DND-41 (cell line): Measurements from ENCODE around the gene YARS1.

Experiments
- ATAC-seq: fragments of 200-7000 bp; cut with Tn5 transposase; 3 replicates; pipeline ENCODE4 v1.9.1; 2021; ENCODE audit warnings: low read depth; ENCODE audit not compliant: insufficient read depth
- DNase-seq: peaks from one replicate; pipeline ENCODE4 v3.0.0-alpha.2; 2020
- H2AFZ ChIP-seq: 2 replicates; pipeline ENCODE4 v1.6.0; 2012; ENCODE audit warnings: low read depth, low read length
- H3K27ac ChIP-seq: 2 replicates; pipeline ENCODE4 v1.5.1; 2012; ENCODE audit warnings: low read length, inconsistent platforms
- H3K27me3 ChIP-seq: fragments of 200-600 bp; sonication (generic); 2 replicates; pipeline ENCODE4 v1.6.0; 2012; ENCODE audit warnings: low read length, mild to moderate bottlenecking, inconsistent platforms; ENCODE audit not compliant: insufficient read depth, poor library complexity
- H3K36me3 ChIP-seq: 2 replicates; pipeline ENCODE4 v1.5.1; 2012; ENCODE audit warnings: low read length, inconsistent platforms; ENCODE audit not compliant: insufficient read depth
- H3K4me1 ChIP-seq: 2 replicates; pipeline ENCODE4 v1.5.1; 2012; ENCODE audit warnings: mild to moderate bottlenecking, low read length; ENCODE audit not compliant: insufficient read depth
- H3K4me2 ChIP-seq: 2 replicates; pipeline ENCODE4 v1.6.0; 2012; ENCODE audit warnings: mild to moderate bottlenecking, moderate library complexity, low read length, inconsistent platforms; ENCODE audit not compliant: insufficient read depth
- H3K4me3 ChIP-seq, 2 experiments: fragments of 200-600 bp in 1 of 2; shearing (Covaris generic) in 1 of 2; 2 replicates each; pipeline ENCODE4 v1.5.1; 2012 to 2016; ENCODE audit warnings: inconsistent platforms in 2 of 2, low read length in 2 of 2, mild to moderate bottlenecking in 2 of 2, low read depth in 1 of 2, moderate library complexity in 1 of 2
- H3K79me2 ChIP-seq: 2 replicates; pipeline ENCODE4 v1.6.0; 2012; ENCODE audit warnings: low read length, inconsistent platforms; ENCODE audit not compliant: insufficient read depth
- H3K9ac ChIP-seq: 2 replicates; pipeline ENCODE4 v1.6.0; 2012; ENCODE audit warnings: low read depth, mild to moderate bottlenecking, inconsistent platforms, low read length, moderate library complexity
- H3K9me3 ChIP-seq: 2 replicates; pipeline ENCODE4 v1.5.1; 2012; ENCODE audit warnings: low read length, moderate library complexity, mild to moderate bottlenecking, inconsistent platforms; ENCODE audit not compliant: insufficient read depth, severe bottlenecking
- H4K20me1 ChIP-seq: 2 replicates; pipeline ENCODE4 v1.6.0; 2012; ENCODE audit warnings: low read length; ENCODE audit not compliant: insufficient read depth
- CTCF ChIP-seq: IDR thresholded peaks from 2 replicates; pipeline ENCODE4 v1.5.1; 2012; ENCODE audit warnings: borderline replicate concordance, low read length, moderate library complexity, mild to moderate bottlenecking; ENCODE audit not compliant: poor library complexity, severe bottlenecking; ENCODE audit errors: extremely low read depth
- EZH2 ChIP-seq: IDR thresholded peaks from 3 replicates; pipeline ENCODE4 v1.6.1; 2012; ENCODE audit warnings: borderline replicate concordance, low read depth, mild to moderate bottlenecking, moderate library complexity, low read length, inconsistent platforms; ENCODE audit not compliant: severe bottlenecking

YARS1 gene

DNA sequence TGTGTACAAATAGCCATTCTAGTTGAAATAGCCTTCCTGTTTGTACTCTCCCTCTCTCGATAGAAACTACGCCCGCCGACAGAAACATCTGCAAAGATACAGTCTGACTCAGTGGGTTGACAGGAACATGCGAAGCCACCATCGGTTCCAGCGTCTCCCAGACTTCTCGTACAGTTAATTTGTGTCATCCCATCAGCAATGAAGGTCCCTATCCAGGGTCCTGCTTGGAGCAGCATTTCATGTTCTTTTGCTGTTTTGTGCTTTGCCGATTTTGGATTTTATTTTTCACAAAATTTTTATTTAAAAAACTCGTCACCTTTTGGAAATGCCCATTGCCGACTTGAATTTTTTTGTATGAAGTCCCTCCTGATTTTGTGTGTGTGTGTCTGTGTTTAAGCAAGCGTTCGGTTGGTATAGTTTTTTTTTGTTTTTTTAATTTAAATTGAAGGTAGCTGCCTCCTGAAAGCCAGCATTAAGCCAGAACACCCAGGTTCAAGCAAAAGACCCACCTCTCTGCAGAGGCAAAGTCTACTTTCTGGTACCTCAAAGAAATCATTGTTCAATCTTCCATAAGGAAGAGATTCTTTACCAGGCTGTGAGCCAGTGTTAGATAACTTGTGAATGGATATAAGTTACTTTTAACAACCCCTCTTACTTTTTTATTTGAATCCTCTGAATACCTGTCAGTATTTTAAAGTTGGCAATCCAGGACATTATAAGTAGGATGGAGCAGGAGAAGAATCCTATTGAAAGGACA, 38.9 kb upstream of the YARS1 start:
- Histone ChIP-seq H2AFZ (no peak overlapping the region), H3K9ac (no peak overlapping the region), H3K4me1 (no peaks in the 10 kb centered on the region), H4K20me1 (peaks cover 2% of the 10 kb centered on the region), H3K4me3 (no peak overlapping the region), H3K27me3 (no peaks in the 10 kb centered on the region), H3K9me3 (no peaks in the 10 kb centered on the region), H3K79me2 (no peaks in the 10 kb centered on the region), H3K4me2 (no peak overlapping the region), H3K36me3 (peaks cover 84% of the 10 kb centered on the region), H3K27ac (no peak overlapping the region)
- TF ChIP-seq CTCF: no peak
- TF ChIP-seq EZH2: no peak
- DNase-seq (no peak), ATAC-seq (no peak)

DNA sequence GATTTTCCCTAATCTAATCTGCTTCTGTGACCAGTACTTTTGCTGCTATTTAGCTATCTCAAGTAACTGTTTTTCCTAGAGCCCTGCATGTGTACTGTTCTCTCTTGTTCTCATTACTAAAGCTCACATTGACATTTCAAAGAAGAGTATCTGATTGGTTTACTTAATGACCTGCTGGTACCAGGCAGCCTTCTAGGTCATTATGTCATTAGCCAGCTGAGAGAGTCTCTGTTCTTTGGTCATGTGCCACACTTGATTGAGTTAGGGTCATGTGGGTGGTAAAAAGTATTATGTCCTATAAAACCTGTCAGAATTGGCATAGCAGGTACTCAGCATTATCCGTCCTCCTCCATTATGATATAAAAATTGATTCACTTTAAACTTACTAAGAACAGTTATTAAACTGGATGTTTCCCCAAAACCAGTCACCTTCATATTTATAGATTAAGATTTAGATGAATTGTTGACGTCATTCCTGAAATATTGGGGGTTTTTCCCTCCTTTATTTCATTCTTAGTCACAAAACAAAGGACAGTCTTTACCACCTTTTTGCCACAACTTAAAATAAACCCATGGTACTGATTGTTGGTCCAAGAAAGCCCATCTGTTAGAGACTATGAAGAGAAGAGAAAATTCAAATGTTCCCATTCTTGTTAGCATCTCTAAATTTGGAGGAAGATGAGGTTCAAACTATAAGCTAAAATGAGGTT, 31.4 kb upstream of the YARS1 start:
- Histone ChIP-seq H3K36me3 (peaks cover 63% of the 10 kb centered on the region), H3K79me2 (no peaks in the 10 kb centered on the region), H3K9me3 (no peaks in the 10 kb centered on the region), H4K20me1 (no peaks in the 10 kb centered on the region), H2AFZ (no peak overlapping the region), H3K27ac (no peak overlapping the region), H3K4me2 (no peak overlapping the region), H3K4me1 (no peaks in the 10 kb centered on the region), H3K27me3 (no peaks in the 10 kb centered on the region), H3K9ac (no peak overlapping the region), H3K4me3 (no peak overlapping the region)
- no peak for ATAC-seq
- no peak for DNase-seq
- TF ChIP-seq EZH2 (no peak), CTCF (no peak)

DNA sequence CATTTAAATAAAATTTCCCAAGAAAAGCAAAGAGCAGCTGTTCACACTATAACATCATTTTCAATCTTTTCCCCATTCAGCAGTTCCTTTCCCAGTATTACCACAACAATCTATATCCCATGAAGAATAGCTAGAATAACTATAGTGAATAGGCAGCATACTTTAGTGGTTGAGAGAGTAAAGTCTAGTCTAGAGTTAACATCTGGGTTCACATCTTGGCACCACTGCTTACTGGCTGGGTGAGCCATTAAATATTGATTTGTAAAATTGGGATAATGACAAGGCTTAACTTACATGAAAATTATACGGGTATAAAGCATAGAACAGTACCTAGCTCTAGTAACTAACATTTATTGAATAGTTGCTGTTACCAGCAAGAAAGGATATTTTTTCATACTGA, 14.7 kb upstream of the YARS1 start:
- Histone ChIP-seq H3K27me3 (no peaks in the 10 kb centered on the region), H3K36me3 (peaks cover 79% of the 10 kb centered on the region), H4K20me1 (no peaks in the 10 kb centered on the region), H2AFZ (no peak overlapping the region), H3K4me2 (no peak overlapping the region), H3K4me1 (no peaks in the 10 kb centered on the region), H3K4me3 (no peak overlapping the region), H3K27ac (no peak overlapping the region), H3K9me3 (no peaks in the 10 kb centered on the region), H3K79me2 (no peaks in the 10 kb centered on the region), H3K9ac (no peak overlapping the region)
- no peak for DNase-seq
- no peak for ATAC-seq
- TF ChIP-seq EZH2 (no peak), CTCF (no peak)
